Stimulated activated CD8-positive, alpha-beta memory T cell treated with anti-CD3 and anti-CD28 coated beads, Interleukin-12 subunit alpha, Interleukin-12 subunit beta, amount 100 ng/mL, for 1 hour (primary cell): ENCODE measurements around the gene SLC29A2.
A peak's percentile ranks its signal among the peaks of the same experiment; 100 is the strongest.

Experiments used
- DNase-seq: peaks from one replicate; pipeline ENCODE4 v3.0.0-alpha.2; 2020; ENCODE audit warnings: low read depth

SLC29A2 gene

DNA sequence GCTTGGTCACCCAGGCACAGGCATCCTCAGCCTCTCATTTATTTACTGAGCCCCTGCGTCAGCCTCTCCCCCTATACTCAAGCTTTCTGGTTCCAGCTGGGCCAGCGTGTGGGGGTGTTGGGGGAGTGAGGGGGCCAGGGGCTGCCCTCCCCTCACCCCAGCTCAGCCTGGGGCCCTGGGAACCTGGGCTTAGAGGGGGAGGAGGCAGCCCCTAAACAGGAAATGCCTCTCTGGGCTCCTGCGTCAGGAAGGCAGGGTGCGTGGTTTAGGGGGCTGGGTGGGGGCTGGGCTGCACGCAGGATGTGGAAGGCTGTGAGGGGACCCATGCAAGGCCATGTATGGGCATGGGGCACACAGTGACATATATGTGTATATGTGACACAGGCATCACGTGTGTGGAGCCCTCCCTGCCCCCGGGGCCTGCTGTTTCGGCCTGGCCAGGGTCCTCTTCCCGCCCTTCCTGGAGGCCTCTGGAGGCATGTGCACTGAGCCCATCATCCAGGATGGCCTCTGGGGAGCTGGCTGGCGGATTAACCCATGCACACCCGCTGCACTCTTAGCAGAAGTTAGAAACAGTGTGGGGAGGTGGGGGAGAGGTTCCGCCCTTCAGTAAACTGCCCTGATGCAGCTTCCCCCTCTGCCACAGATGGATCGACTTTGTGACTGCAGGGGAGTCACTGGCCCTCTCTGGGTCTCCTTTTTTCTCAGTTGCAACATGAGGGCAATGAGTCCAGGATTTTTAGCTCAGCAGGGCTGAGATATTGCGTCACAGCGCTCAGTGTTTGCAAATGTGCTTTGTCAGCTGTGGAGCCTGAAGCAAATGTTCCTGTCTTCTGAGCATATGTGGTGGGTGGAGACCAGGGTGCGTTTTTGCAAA is 53.6 kb downstream of the SLC29A2 start:
- peak; percentile 58 for DNase-seq

DNA sequence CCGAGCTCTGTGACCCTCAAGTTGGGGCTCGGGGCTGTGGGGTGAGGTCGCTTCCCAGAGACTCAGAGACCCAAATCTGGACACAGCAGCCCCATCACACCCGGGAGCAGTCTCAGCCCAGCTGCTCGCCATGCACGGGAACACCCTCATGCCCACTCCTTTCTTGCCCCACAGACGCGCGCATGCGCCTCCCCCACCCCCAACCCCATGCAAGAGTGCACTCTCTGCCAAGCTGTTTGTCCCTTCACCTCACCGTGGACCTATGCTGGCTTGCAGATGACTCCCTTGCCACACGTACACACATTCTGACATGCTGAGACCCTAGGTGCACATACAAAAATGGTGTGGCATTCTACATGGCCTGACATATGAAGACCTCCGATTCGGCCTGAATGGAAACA is 54.2 kb downstream of the SLC29A2 start:
- DNase-seq = no peak

DNA sequence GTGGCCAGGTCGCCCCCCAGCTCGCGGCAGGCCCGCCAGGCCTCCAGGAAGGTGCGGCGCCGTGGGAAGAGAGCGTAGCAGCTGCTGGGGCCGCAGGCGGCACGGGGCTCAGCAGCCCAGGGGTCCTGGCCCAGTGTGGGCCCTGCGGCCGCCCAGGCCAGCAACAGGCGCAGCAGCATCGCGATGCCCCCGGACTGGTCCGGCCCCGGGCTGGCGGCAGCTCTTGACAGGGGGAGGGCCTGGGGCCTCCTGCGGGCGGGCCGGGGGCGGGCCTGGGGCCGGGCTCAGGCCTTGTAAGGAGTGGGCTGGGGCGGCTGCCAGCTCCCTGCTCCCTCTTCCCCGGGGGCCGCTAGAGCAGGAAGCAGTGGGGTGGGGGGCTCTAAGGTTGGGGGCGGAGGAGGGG is 54.7 kb downstream of the SLC29A2 start, which contains the start of gene CD248:
CD248 (minus strand) TSS at position 196 of the 403 bp plus-strand sequence; CDS start at position 179, 17 bp downstream.
- no peak for DNase-seq

DNA sequence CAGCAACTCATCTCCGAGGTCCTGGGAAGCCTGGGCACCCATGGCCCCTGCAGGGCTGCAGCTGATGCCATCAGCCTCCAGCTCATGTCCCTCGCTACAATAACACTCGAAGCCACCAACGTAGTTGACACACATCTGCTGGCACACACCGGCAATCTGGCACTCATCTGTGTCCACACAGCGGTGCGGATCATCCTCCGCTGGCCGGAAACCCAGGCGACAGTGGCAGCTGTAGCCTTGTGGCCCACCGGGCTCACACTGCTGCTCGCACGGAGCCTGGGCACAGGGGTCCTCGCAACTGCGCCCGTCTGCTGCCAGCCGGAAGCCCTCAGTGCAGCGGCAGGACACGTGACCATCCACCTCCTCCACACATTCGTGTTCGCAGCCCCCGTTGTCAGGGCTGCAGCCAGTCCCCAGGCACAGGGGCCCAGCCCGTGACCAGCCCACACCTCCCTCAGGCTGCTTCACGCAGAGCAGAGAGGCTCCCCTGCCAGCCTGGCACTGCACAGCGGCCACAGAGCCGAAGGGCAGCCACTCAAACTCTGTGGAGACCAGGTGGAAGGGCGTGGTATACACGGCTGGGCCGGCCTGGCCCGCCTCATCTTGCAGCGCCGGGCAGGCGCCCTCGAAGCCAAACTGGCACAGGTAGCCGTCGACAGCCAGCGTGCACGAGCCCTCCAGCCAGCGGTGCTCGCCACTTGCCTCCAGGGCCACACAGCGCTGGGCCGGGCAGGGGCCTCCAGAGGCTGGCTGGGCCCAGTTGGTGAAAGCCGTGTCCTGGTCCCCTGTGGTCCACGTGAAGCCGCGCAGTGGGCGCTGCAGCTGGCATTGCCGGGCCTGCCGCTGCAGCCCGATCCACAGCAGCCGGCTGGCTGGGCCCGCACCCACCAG is 55.4 kb downstream of the SLC29A2 start:
- no peak for DNase-seq

DNA sequence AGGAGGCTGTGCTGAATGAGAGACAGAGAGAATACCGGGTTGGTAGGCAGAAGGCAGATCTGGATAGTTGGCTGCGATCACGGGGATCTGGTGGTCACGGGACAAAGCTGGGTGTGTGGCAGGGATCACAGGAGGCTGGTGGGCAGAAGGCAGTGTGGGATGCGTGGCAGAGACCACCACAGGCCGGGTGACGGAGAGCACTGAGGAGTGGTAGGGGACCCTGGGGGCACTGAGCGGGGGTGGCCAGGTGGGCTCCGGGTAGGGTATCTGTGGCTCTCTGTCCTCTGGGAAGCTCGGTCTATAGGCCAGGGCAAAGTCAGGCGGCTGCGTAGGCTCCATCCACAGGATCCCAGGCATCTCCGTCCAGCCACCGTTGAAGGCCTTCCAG is 56.1 kb downstream of the SLC29A2 start:
- DNase-seq = no peak

DNA sequence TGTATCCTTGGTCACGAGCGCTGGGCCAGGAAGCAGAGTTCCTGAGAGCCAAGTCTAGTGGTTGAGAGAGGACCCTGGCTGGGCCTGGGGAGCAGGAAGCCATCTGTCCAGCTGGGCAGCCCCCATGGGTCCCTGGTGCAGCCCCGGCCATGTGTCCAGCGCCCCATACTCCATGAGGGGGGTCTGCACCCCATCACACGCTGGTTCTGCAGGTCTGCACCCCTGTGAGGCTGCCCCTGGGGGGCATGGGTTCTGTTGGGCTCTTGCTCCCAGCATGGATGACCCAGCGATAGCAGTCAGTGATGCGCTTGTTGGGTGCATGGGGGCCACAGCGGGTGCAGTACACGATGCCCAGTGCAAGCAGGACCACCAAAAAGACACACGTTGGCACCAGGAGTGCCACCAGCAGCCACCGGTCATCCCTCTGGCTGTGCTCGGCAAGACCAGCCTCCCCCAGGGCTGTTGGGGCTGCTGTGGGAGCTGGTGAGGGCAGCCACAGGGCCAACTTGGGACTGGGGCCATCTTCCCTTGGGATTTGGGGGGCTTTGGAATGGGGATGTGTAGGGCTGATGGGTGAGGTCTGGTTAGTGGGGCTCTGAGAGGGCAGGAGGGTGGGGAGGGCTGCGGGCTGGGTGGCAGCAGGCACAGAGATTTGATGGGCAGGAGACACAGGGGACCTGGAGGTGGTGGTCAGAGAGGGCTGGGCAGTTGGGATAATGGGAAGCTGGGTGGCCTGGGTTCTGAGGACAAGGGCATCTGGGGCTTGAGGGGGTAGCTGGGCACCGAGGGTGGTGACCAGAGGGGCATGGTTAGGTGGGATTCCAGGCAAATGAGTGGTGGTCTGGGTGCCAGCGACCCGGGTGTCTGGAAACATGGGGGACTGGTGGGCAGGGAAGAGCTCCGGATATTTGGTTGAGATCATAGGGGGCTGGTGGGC is 56.7 kb downstream of the SLC29A2 start:
- no peak for DNase-seq

DNA sequence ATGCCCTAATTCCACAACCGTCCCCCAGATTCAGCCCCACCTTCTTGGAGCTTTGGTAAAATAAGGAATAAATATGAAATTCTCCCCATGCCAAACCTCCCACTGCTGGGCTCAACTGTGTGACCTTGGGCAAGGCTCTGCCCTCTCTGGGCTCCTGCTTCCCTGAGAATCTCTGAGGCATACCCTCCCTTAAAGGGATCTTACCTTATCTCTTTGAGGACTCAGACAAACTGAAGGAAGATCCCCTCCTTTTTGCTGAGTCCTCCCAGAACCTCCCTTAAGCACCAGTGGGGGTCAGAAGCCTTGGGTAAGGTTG is 57.4 kb downstream of the SLC29A2 start:
- DNase-seq = no peak

DNA sequence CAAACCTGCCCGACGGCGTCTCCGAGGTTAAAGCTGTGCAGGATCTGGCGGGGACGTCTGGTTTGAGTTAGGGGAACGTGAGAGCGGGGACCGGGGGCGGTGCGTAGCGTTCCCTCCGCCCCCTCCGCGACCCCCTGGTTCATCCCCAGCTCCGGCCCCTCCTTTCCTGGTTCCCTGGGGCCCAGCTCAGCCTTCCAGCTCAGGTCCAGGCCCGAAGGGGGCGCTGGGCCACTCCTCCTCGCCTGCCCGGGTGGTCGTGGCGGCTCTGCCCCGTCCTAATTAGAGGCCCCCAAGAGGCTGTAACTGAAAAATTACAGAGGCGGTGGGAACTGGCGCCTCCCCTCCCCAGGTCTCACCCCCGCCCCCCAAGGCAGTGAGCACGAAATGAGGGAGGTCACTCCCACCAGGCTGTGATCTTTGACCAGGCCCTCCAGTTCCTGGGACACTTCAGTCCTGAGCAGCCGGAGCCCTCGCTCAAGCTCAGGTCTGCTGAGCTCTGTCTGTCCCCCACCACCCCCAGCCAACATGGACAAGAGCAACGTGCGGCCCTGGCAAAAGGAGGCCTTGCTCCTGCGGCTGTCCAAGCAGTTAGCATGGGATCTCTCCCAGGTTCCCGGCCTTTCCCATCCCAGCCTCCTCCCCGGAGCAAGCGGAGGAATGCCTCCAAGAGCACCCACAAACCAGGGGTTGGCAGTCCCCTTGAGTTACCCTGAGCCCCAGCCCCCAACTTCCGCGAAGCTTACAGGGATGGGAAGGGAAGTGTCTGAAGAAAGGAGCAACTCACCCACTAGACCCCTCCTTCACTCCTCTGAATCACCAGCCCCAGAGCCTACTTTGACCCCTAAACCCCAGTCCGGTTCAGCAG is 58.0 kb downstream of the SLC29A2 start:
- no peak for DNase-seq

DNA sequence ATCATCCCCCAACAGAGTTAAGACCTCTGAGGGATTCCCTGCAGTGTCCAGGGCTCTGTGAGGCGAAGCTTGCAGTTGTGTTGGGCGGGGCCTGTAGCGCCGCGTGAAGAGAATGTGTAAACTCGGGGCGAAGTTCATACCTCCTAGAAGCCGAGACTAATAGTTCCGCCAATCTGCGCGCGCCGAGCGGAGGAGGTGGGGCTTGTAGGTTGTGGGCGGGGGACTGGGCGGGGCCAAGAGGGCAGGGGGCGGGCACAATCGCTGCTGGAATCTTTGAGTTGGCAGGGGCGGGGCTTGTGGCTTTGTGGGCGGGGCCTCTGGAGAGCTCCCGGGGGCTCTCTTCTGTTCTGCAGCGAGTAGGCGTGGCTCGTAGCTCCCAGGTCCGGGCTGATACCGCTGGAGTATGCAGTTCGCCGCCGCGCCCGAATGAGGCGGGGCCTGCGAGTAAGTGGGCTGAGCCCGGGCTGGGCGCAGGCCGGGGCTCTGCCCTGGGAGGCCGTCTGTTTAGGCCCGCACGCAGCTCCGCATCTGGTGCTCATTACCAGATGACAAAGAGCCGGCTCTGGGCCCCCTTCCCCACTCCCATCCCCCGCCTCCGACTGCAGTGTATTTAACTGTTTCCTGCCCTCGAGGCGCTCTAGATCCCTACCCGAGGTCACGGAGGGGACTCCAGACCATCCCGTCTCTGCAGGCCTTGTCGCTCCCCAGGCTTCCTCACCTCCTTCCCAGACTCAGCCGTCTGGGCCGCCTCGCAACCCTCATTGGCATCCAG is 58.8 kb downstream of the SLC29A2 start:
- DNase-seq = peak; percentile 97
